ENCODE measurements around the gene OR6Q1. TPM values are rescaled to one million over a fixed set of nuclear protein-coding genes. Genes with fewer than 3 reads are reported as not detected.
"Not testable (repeated sequence)": the region's sequence is repeated elsewhere in the genome, so short reads cannot be mapped to it uniquely, and the experiment has no call there.

The OR6Q1 gene
- not detected for total RNA-seq
- not detected for polyA plus RNA-seq (ENCODE audit: insufficient read length in 2 of 2)
- long read RNA-seq, donor 1 = 0 reads
- long read RNA-seq, donor 2 = 0 reads
- long read RNA-seq, donor 3 = 0 reads
- long read RNA-seq, donor 4 = 0 reads

- H3K27ac ChIP-seq (ENCODE audit: low read depth, low read length) = no peak within 1 kb of the TSS
Observed at GRCh38 chr11:58030653-58031052, at the start of gene OR6Q1. OR6Q1 (plus strand) TSS chr11:58030953; CDS start chr11:58030953, 0 bp downstream.

GRCh38 chr11:57981536-57981935, 49.2 kb upstream of the OR6Q1 start:
- Histone ChIP-seq H3K4me1 (ENCODE audit: control insufficient read depth, insufficient read depth, low read length) (no peaks in the 10 kb centered on the region), H3K9me3 (ENCODE audit: control insufficient read depth, insufficient read depth, low read length) (no peaks in the 10 kb centered on the region), H3K36me3 (ENCODE audit: control insufficient read depth, insufficient read depth, low read length) (no peaks in the 10 kb centered on the region), H3K27ac (ENCODE audit: low read depth, low read length) (no peak overlapping the region), H3K27me3 (ENCODE audit: control insufficient read depth, insufficient read depth, low read length) (no peaks in the 10 kb centered on the region), H3K4me3 (ENCODE audit: low read depth, low read length) (no peak overlapping the region)
- no peak for DNase-seq (ENCODE audit: low read depth in 4 of 6, low spot score in 6 of 6)
- WGBS (ENCODE audit: insufficient coverage) = 92% methylated on average over 1 of the region's 3 CpGs

More at GRCh38 chr11:58030653-58031052, at the start of gene OR6Q1:
- Histone ChIP-seq H3K27me3 (ENCODE audit: control insufficient read depth, insufficient read depth, low read length) (no peaks in the 10 kb centered on the region), H3K36me3 (ENCODE audit: control insufficient read depth, insufficient read depth, low read length) (no peaks in the 10 kb centered on the region), H3K4me1 (ENCODE audit: control insufficient read depth, insufficient read depth, low read length) (peaks cover 10% of the 10 kb centered on the region), H3K4me3 (ENCODE audit: low read depth, low read length) (no peak within 1 kb of the TSS), H3K9me3 (ENCODE audit: control insufficient read depth, insufficient read depth, low read length) (no peaks in the 10 kb centered on the region)
- no peak for DNase-seq (ENCODE audit: low read depth in 4 of 6, low spot score in 6 of 6)

- Histone ChIP-seq H3K27me3 (ENCODE audit: control insufficient read depth, insufficient read depth, low read length) (no peaks in the 10 kb centered on the region), H3K27ac (ENCODE audit: low read depth, low read length) (no peak overlapping the region), H3K4me3 (ENCODE audit: low read depth, low read length) (no peak overlapping the region), H3K9me3 (ENCODE audit: control insufficient read depth, insufficient read depth, low read length) (no peaks in the 10 kb centered on the region), H3K36me3 (ENCODE audit: control insufficient read depth, insufficient read depth, low read length) (no peaks in the 10 kb centered on the region), H3K4me1 (ENCODE audit: control insufficient read depth, insufficient read depth, low read length) (no peaks in the 10 kb centered on the region)
- 0% methylated on average over 1 of the region's 4 CpGs for WGBS (ENCODE audit: insufficient coverage)
- DNase-seq (ENCODE audit: low read depth in 4 of 6, low spot score in 6 of 6) = peak in 3 of 6 donors; percentile 15 to 69 (median 67)
Observed at GRCh38 chr11:57982776-57983175, 48.0 kb upstream of the OR6Q1 start.

GRCh38 chr11:57983191-57983590, 47.6 kb upstream of the OR6Q1 start:
- WGBS (ENCODE audit: insufficient coverage) = no CpG with 5 or more reads among the region's 3 CpGs
- H3K9me3 ChIP-seq (ENCODE audit: control insufficient read depth, insufficient read depth, low read length) = no peaks in the 10 kb centered on the region
- no peak overlapping the region for H3K27ac ChIP-seq (ENCODE audit: low read depth, low read length)
- H3K4me3 ChIP-seq (ENCODE audit: low read depth, low read length) = no peak overlapping the region
- no peaks in the 10 kb centered on the region for H3K4me1 ChIP-seq (ENCODE audit: control insufficient read depth, insufficient read depth, low read length)
- no peaks in the 10 kb centered on the region for H3K27me3 ChIP-seq (ENCODE audit: control insufficient read depth, insufficient read depth, low read length)
- peak; percentile 22 to 84 (median 50) for DNase-seq (ENCODE audit: low read depth in 4 of 6, low spot score in 6 of 6)
- H3K36me3 ChIP-seq (ENCODE audit: control insufficient read depth, insufficient read depth, low read length) = no peaks in the 10 kb centered on the region

- no CpG with 5 or more reads among the region's 13 CpGs for WGBS (ENCODE audit: insufficient coverage)
- H3K4me1 ChIP-seq (ENCODE audit: control insufficient read depth, insufficient read depth, low read length); H3K27me3 ChIP-seq (ENCODE audit: control insufficient read depth, insufficient read depth, low read length); H3K27ac ChIP-seq (ENCODE audit: low read depth, low read length); H3K36me3 ChIP-seq (ENCODE audit: control insufficient read depth, insufficient read depth, low read length); DNase-seq (ENCODE audit: low read depth in 4 of 6, low spot score in 6 of 6); H3K9me3 ChIP-seq (ENCODE audit: control insufficient read depth, insufficient read depth, low read length); H3K4me3 ChIP-seq (ENCODE audit: low read depth, low read length): not testable (repeated sequence)
Observed at GRCh38 chr11:57999523-57999922, 31.2 kb upstream of the OR6Q1 start.

- not testable (repeated sequence) for H3K9me3 ChIP-seq (ENCODE audit: control insufficient read depth, insufficient read depth, low read length); DNase-seq (ENCODE audit: low read depth in 4 of 6, low spot score in 6 of 6); H3K36me3 ChIP-seq (ENCODE audit: control insufficient read depth, insufficient read depth, low read length); H3K4me3 ChIP-seq (ENCODE audit: low read depth, low read length); H3K4me1 ChIP-seq (ENCODE audit: control insufficient read depth, insufficient read depth, low read length); H3K27me3 ChIP-seq (ENCODE audit: control insufficient read depth, insufficient read depth, low read length); H3K27ac ChIP-seq (ENCODE audit: low read depth, low read length)
- WGBS (ENCODE audit: insufficient coverage) = 100% methylated on average over 2 of the region's 10 CpGs
Observed at GRCh38 chr11:58000021-58000420, 30.7 kb upstream of the OR6Q1 start.

GRCh38 chr11:58000699-58001098, 30.1 kb upstream of the OR6Q1 start:
- DNase-seq (ENCODE audit: low read depth in 4 of 6, low spot score in 6 of 6) = no peak
- Histone ChIP-seq H3K9me3 (ENCODE audit: control insufficient read depth, insufficient read depth, low read length) (no peaks in the 10 kb centered on the region), H3K4me1 (ENCODE audit: control insufficient read depth, insufficient read depth, low read length) (no peaks in the 10 kb centered on the region), H3K36me3 (ENCODE audit: control insufficient read depth, insufficient read depth, low read length) (no peaks in the 10 kb centered on the region), H3K4me3 (ENCODE audit: low read depth, low read length) (no peak overlapping the region), H3K27me3 (ENCODE audit: control insufficient read depth, insufficient read depth, low read length) (no peaks in the 10 kb centered on the region), H3K27ac (ENCODE audit: low read depth, low read length) (no peak overlapping the region)
- WGBS (ENCODE audit: insufficient coverage) = 67% methylated on average over 3 of the region's 5 CpGs

- no peaks in the 10 kb centered on the region for H3K4me1 ChIP-seq (ENCODE audit: control insufficient read depth, insufficient read depth, low read length)
Observed at GRCh38 chr11:58003036-58003435, 27.7 kb upstream of the OR6Q1 start.

GRCh38 chr11:58003591-58003990, 27.2 kb upstream of the OR6Q1 start:
- no peaks in the 10 kb centered on the region for H3K9me3 ChIP-seq (ENCODE audit: control insufficient read depth, insufficient read depth, low read length)
- H3K27me3 ChIP-seq (ENCODE audit: control insufficient read depth, insufficient read depth, low read length) = no peaks in the 10 kb centered on the region
- no peak overlapping the region for H3K27ac ChIP-seq (ENCODE audit: low read depth, low read length)

More at GRCh38 chr11:58003036-58003435, 27.7 kb upstream of the OR6Q1 start:
- 80% methylated on average over 1 of the region's 2 CpGs for WGBS (ENCODE audit: insufficient coverage)
- Histone ChIP-seq H3K36me3 (ENCODE audit: control insufficient read depth, insufficient read depth, low read length) (no peaks in the 10 kb centered on the region), H3K27ac (ENCODE audit: low read depth, low read length) (no peak overlapping the region), H3K27me3 (ENCODE audit: control insufficient read depth, insufficient read depth, low read length) (no peaks in the 10 kb centered on the region), H3K9me3 (ENCODE audit: control insufficient read depth, insufficient read depth, low read length) (no peaks in the 10 kb centered on the region), H3K4me3 (ENCODE audit: low read depth, low read length) (no peak overlapping the region)
- DNase-seq (ENCODE audit: low read depth in 4 of 6, low spot score in 6 of 6) = no peak

GRCh38 chr11:58004664-58005063, 26.1 kb upstream of the OR6Q1 start:
- no peaks in the 10 kb centered on the region for H3K4me1 ChIP-seq (ENCODE audit: control insufficient read depth, insufficient read depth, low read length)
- H3K9me3 ChIP-seq (ENCODE audit: control insufficient read depth, insufficient read depth, low read length) = no peaks in the 10 kb centered on the region
- no peak for DNase-seq (ENCODE audit: low read depth in 4 of 6, low spot score in 6 of 6)
- no peaks in the 10 kb centered on the region for H3K27me3 ChIP-seq (ENCODE audit: control insufficient read depth, insufficient read depth, low read length)
- H3K27ac ChIP-seq (ENCODE audit: low read depth, low read length) = no peak overlapping the region
- H3K4me3 ChIP-seq (ENCODE audit: low read depth, low read length) = no peak overlapping the region
- H3K36me3 ChIP-seq (ENCODE audit: control insufficient read depth, insufficient read depth, low read length) = no peaks in the 10 kb centered on the region
- WGBS (ENCODE audit: insufficient coverage) = 80% methylated on average over 1 of the region's 6 CpGs

More at GRCh38 chr11:58003591-58003990, 27.2 kb upstream of the OR6Q1 start:
- no peak overlapping the region for H3K4me3 ChIP-seq (ENCODE audit: low read depth, low read length)
- no peaks in the 10 kb centered on the region for H3K4me1 ChIP-seq (ENCODE audit: control insufficient read depth, insufficient read depth, low read length)
- H3K36me3 ChIP-seq (ENCODE audit: control insufficient read depth, insufficient read depth, low read length) = no peaks in the 10 kb centered on the region
- DNase-seq (ENCODE audit: low read depth in 4 of 6, low spot score in 6 of 6) = no peak

Measured in spinal cord (tissue), 10 donors.